ENCODE results near the gene WASHC4. TPM values are rescaled to one million over a fixed set of nuclear protein-coding genes. Genes with fewer than 3 reads are reported as not detected.

WASHC4 gene
- total and polyA plus RNA-seq, 2 experiments from 2014 or later = 75.7 to 83.0 TPM

GRCh38 chr12:105120551-105120950, 13.0 kb downstream of the WASHC4 start:
- ATAC-seq (no peak), DNase-seq (ENCODE audit: low spot score) (no peak)
- Histone ChIP-seq H3K36me3 (ENCODE audit: insufficient read depth) (peaks cover 38% of the 10 kb centered on the region; the same call in 1 of the 2 replicates), H3K27ac (ENCODE audit: low read depth) (no peak overlapping the region), H3F3A (replicated peaks; ENCODE audit: low read depth) (no peaks in the 10 kb centered on the region), H3K4me1 (ENCODE audit: insufficient read depth) (no peaks in the 10 kb centered on the region), H3K9me2 (ENCODE audit: insufficient read depth) (no peaks in the 10 kb centered on the region), H3K4me3 (no peak overlapping the region), H3K27me3 (ENCODE audit: insufficient read depth) (no peaks in the 10 kb centered on the region), H3K4me2 (no peak overlapping the region), H2AFZ (no peak overlapping the region), H3K79me2 (replicated peaks; ENCODE audit: insufficient read depth) (no peaks in the 10 kb centered on the region), H4K20me1 (replicated peaks; ENCODE audit: insufficient read depth) (no peaks in the 10 kb centered on the region; the same call in 1 of the 2 replicates)
- Mint-ChIP-seq H3K36me3 (ENCODE audit: low read depth) (peaks cover 73% of the 10 kb centered on the region), H3K4me3 (no peak overlapping the region), H3K27me3 (ENCODE audit: insufficient read depth, low read depth, poor library complexity) (peaks cover 7% of the 10 kb centered on the region), H3K27ac (peak overlapping the region; percentile 58; the same call in 1 of the 2 replicates), H3K4me1 (no peaks in the 10 kb centered on the region), H3K9me3 (no peaks in the 10 kb centered on the region)
- no peak for TF ChIP-seq CTCF (conservative IDR thresholded peaks at IDR 0.05; ENCODE audit: low read depth in 2 of 2)

GRCh38 chr12:105138248-105138647, 30.7 kb downstream of the WASHC4 start:
- Histone ChIP-seq H4K20me1 (replicated peaks; ENCODE audit: insufficient read depth) (no peaks in the 10 kb centered on the region; the same call in 1 of the 2 replicates), H3K79me2 (replicated peaks; ENCODE audit: insufficient read depth) (no peaks in the 10 kb centered on the region; the same call in 1 of the 2 replicates), H3K27ac (ENCODE audit: low read depth) (0 out of 2 replicates have a peak overlapping the region, but pooled peaks have one; percentile 15), H2AFZ (no peak overlapping the region), H3K27me3 (ENCODE audit: insufficient read depth) (no peaks in the 10 kb centered on the region), H3K36me3 (ENCODE audit: insufficient read depth) (peaks cover 30% of the 10 kb centered on the region), H3K9me2 (ENCODE audit: insufficient read depth) (no peaks in the 10 kb centered on the region), H3K4me3 (no peak overlapping the region), H3F3A (replicated peaks; ENCODE audit: low read depth) (no peaks in the 10 kb centered on the region), H3K4me1 (ENCODE audit: insufficient read depth) (no peaks in the 10 kb centered on the region), H3K4me2 (no peak overlapping the region)
- no peak for DNase-seq (ENCODE audit: low spot score)
- Mint-ChIP-seq H3K27me3 (ENCODE audit: insufficient read depth, low read depth, poor library complexity) (no peaks in the 10 kb centered on the region), H3K27ac (no peak overlapping the region), H3K9me3 (no peaks in the 10 kb centered on the region), H3K4me3 (no peak overlapping the region), H3K36me3 (ENCODE audit: low read depth) (peaks cover 52% of the 10 kb centered on the region), H3K4me1 (peaks cover 3% of the 10 kb centered on the region; the same call in 1 of the 3 replicates)
- TF ChIP-seq ZNF331 (CRISPR knock-in tag; IDR thresholded peaks at IDR 0.05; ENCODE audit: low read depth) (no peak), REST (IDR thresholded peaks at IDR 0.05; ENCODE audit: unreplicated experiment) (no peak), EZH2phosphoT487 (IDR thresholded peaks at IDR 0.05; ENCODE audit: unreplicated experiment) (no peak), NANOG (IDR thresholded peaks at IDR 0.05; ENCODE audit: borderline replicate concordance) (no peak), EZH2 (IDR thresholded peaks at IDR 0.05; ENCODE audit: low read depth, unreplicated experiment) (no peak), POLR2AphosphoS5 (IDR thresholded peaks at IDR 0.05; ENCODE audit: low read depth) (no peak), CTCF (conservative IDR thresholded peaks at IDR 0.05; ENCODE audit: low read depth in 2 of 2) (no peak), ETS1 (IDR thresholded peaks at IDR 0.05) (no peak), CREB1 (CRISPR knock-in tag; IDR thresholded peaks at IDR 0.05; ENCODE audit: low read depth) (no peak), JUNB (IDR thresholded peaks at IDR 0.05; ENCODE audit: unreplicated experiment) (no peak), STAT1 (IDR thresholded peaks at IDR 0.05; ENCODE audit: unreplicated experiment) (no peak)
- no peak for ATAC-seq

Data from GM23338 (cell line).